ENCODE results near the gene HS6ST3. TPM values are rescaled to one million over a fixed set of nuclear protein-coding genes. Genes with fewer than 3 reads are reported as not detected.
"Not testable (repeated sequence)": the region's sequence is repeated elsewhere in the genome, so short reads cannot be mapped to it uniquely, and the experiment has no call there.

The HS6ST3 gene
- polyA plus RNA-seq, 1 donor = 0.23 TPM

DNA sequence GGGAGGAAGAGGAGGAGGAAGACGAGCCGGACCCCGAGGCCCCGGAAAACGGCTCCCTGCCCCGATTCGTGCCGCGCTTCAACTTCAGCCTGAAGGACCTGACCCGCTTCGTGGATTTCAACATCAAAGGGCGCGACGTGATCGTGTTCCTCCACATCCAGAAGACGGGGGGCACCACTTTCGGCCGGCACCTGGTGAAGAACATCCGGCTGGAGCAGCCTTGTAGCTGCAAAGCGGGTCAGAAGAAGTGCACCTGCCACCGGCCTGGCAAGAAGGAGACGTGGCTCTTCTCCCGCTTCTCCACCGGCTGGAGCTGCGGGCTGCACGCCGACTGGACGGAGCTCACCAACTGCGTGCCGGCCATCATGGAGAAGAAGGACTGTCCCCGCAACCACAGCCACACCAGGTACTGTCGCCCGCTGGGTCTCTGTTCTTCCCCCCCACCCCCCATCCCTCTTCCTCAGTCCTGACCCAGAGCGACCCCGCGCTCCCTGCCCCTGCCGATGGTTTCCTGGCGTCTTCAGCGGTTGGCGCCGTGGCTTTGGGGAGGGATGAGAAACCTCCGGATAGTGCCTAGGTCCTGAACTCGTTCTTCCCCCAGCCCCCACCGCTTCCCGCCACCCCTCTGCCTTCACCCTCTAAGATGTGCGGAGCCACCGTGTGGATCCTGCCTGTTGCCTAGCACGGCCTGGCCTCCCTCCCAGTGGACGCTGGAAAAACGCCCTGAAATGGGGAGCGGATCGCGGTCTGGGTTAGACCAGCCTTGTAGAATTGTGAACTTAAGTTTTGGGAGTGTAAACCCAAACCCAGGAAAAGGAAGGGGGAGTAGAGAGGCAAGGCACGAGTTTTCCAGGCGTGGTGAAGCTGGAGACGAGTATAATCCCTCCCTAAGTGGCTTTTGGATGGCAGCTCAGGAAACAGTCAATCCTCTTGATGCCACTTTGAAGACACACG lies 1.5 kb downstream of the HS6ST3 start:
- DNase-seq = no peak

DNA sequence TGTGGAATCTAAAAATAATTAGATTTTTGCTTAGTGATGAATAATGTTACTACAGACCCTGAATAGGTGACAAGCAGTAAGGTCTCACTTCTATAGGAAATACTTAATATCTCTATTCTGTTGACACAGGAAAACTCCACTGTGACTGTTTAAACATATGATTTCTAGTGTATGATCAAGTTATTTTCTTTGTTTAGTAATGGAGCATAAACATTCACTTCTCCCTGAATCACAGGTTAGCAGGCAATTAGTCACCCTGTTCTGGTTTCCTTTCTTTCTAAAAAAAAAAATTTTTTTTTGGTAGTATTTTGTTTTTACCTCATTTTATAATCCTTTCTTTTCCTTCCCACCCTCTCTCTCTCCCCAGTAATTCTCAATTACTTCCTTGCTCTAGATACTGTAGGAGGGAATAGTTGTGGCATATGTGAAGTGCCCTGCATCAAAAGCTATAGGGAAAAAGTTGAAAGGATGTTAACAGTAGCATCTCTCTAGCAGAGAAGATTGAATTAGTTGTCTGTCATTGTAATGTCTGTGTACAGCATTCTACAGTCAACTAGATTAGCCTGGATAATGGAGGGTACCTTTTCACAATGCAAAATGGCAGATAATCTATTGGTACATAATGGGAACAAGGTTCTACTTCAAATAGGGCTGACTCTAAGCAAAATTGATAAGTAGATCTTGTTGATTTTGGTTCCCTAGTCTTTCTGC lies 3.5 kb downstream of the HS6ST3 start:
- no peak for DNase-seq

DNA sequence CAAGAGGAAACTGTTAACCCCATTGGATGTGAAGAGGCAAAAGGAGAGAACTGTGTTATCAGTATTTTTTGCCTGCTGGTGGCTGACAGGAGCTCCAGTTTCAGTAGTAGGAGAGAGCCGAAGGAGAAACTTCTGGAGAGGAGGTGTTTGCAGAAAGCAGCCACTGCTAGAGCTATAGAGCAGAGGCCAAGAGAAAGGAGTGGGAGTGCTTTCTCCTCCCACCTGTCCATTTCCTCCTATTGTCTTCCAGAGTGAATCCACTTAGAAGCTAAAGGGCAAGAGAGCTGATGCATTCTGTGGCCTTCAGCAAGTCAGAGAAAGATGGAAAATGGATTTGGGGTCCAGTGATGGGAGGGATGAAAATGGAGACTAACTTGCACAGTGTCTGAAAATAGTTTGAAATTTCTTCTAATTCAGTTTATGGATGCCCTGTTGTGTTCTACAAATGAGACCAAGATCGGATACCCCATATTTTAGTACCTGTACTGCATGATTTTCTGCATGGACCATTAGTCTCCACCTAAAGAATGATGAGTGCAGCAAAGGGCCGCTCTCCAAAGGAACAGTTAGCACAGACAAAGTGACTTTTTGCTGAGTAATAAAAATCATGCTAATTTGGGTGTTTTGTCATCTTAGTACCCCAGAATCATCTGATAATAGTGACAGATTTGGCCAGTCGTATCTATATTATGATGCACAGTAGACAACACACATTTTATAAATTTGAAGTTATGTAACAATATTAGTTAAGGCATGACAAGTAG lies 10.7 kb downstream of the HS6ST3 start:
- DNase-seq = no peak

DNA sequence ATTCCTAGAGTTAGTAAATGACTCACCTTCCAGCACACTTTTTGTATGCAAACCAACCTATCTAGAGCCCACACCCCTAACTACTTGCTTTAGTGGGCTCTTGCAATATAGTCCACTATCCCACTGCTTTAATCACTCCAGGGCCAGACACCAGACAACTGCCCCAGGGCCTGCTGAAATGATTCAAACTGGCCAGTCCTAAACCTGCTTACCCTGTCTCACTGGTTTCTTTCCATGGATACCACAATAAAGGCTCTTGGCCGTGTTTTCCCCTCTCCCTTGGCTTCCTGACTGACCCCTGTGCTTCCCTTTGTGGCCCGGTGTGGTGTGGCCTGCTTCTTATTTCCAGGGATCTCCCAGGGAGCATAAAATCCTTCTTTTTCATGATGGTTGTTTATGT lies 14.6 kb downstream of the HS6ST3 start:
- DNase-seq = no peak

DNA sequence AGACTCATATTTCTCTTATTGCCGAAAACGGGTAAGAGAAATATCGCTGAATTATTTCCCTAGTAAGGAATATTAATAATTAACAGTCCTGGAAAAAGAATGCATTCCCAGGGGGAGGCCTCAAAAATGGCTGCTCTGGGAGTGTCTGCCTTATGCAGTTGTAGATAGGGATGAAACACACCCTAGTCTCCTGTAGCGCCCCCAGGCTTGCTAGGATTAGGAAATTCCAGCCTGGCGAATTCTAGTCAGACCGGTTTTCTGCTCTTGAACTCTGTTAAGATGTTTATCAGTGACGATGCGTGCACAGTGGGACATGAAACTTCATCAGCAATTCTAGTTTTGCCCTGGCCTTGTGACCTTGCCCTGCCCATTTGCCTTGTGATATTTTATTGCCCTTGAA lies 18.2 kb downstream of the HS6ST3 start:
- not testable (repeated sequence) for DNase-seq

DNA sequence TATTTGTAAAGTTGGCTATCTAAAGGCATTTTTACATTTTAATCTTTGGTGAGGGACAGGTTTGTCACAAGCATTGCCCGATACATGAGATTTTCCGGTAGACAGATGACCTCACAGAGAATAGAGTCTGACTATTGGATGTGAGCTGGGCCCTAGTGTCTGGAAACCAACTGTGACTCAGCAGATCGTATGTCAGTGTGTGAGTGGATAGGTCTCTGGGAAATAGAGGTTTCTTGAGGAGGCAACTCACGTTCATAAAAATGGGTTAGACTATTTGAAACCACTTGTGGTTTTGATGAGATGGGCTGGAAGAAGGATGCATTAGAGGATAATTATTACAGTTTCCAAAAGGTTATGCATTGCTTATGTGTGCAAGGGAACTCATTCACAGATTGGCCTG lies 19.2 kb downstream of the HS6ST3 start:
- DNase-seq = no peak

DNA sequence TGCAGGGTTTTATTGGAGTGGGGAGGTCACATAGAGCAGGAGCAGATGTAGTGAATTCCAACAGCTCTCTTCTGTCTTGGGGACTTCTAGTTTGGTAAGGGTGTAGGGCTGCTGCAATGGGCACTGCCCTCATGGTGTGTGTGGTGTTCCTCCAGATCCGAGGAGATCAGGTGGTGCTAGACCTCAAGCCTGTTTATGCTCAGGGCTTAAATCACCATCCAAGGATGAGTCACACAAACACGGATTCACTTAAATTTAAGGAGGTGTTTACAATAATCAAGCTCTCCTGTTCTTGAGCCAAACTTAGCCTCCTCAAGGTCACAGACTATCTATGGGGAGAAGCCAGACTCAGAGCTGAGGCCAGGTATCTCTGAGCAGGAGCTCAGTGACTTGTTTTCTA lies 23.0 kb downstream of the HS6ST3 start:
- DNase-seq = no peak

DNA sequence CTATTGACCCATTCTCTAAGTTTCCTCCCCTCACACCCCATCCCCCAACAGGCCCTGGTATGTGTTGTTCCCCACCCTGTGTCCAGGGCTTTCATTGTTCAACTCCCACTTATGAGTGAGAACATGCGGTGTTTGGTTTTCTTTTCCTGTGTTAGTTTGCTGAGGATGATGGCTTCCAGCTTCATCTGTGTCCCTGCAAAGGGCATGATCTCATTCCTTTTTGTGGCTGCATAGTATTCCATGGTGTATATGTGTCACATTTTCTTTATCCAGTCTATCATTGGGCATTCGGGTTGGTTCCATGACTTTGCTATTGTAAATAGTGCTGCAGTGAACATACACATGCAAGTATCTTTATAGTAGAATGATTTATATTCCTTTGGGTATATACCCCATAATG lies 25.5 kb downstream of the HS6ST3 start:
- DNase-seq = not testable (repeated sequence)

DNA sequence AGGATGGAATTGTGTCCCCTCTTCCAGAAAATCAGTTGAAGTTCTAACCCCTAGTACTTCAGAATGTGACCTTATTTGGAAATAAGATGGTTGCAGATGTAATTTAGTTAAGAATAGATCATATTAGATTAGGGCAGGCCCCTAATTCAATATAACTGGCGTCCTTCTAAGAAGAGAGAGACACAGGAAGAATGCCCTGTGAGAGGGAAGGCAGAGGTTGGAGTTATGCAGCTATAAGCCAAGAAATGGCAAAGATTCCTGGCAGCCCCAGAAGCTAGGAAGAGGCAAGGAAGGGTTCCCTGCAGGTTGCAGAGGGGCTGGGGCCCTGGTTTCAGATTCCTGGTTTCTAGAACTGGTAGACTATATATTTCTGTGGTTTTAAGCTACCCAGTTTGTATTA lies 30.0 kb downstream of the HS6ST3 start:
- DNase-seq = no peak

DNA sequence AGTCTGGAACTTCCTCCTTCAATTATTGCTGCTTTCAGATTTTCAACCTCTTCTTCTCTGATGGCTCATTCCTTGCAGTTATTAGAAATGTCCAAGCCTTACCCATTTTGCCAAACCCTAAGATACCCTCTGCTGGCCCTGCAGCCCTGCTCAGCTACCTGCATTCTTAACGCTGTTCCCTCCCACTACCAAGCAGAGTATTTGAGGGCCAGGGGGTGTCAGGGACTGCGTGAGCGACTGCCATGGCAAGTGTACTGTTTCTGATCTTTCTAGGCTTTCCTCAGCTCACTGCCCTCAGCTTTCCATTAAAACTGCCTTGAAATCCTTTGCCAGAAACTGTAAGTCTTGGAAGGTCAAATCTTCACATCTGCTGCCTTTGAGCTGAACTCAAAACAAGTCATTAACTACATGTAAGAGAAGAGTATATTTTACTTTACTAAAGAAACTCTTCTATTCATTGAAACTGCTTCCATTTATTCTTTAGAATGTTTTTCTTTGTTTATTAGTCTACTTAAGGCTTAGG lies 41.0 kb downstream of the HS6ST3 start:
- DNase-seq = no peak

DNA sequence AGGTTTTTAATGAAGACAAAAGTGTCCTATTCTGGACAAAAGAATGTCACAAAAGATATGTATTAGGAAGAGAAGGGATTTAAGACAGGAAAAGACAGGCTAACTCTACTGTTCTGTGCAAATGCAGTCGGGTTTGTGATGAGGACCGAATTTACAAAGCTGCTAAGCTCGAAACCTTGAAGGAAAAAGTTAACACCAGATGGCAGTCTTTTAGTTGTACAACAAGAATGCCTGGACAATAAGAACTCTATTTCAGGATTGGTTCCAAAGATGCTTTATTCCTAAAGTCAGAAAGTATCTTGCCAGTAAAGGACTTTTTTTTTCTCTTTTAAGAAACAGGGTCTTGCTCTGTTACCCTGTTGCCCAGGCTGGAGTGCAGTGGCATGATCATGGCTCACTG lies 51.1 kb downstream of the HS6ST3 start:
- no peak for DNase-seq

DNA sequence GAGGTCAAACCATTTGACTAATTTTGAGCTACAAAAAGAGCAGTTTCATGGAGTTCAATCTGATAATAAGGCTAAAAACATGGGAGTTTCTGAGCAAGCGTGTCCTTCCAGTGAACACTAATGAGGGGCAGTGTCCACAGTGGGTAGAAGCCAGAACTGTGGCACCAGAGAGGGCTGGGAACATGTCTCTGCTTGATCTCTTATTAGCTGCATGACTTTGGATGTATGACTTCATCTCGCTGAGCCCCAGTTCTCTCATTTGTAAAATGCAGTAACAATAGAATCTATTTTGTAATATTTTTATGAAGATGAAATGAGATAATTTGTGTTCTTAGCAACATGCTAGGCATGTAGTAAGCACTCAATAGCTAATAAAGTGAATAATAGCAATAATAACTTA lies 69.8 kb downstream of the HS6ST3 start:
- no peak for DNase-seq

DNA sequence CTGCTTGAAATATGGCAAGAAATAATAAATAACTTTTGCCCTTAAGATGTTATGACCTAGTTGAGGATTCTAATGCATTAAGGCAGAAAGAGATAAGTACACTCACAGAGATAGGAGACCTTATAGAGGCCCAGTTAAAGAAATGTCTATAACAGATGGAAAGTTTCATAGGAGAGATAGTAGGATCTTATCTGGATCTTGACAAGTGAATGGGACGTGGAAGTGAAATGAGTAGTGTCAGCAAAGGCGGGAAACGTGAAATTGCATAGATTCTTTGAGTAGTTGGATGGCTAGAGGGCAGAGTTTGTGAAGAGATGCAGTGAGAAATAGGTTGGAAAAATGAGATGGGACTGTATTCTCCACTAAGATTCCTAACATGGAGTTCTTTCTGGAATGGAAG lies 71.2 kb downstream of the HS6ST3 start:
- no peak for DNase-seq

DNA sequence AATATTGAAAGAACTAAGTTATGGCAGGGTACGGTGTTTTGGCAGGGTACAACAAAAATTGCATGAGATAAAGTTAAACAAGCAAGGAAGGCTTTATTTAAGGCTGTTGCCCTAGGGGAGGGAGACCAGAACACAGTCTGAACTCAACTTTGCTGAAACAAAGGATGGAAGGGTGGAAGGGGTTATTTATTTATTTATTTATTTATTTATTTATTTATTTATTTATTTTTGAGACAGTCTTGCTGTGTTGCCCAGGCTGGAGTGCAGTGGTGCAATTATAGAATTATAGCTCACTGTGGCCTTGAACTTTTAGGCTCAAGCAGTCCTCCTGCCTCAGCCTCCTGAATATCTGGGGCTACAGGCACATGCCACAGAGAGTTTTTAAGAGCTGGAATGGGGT lies 75.9 kb downstream of the HS6ST3 start:
- no peak for DNase-seq

DNA sequence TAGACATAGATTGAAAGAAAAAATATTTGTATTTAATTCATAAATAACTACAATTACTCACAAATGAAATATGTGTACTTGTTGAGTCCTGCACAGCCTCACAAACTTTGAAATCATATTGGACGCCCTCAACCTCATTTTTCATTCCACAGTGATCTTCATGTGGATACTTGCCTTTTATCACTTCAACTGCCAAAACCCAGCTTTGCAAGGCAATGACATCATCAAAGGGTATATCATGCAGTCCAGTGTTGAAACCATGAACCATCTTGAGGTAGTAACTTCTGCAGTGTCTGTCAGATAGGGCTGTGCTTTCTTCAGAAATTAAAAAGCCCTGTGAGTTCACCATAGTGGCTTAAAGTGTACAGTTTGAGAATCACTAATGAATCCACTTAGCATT lies 82.2 kb downstream of the HS6ST3 start:
- DNase-seq = no peak

DNA sequence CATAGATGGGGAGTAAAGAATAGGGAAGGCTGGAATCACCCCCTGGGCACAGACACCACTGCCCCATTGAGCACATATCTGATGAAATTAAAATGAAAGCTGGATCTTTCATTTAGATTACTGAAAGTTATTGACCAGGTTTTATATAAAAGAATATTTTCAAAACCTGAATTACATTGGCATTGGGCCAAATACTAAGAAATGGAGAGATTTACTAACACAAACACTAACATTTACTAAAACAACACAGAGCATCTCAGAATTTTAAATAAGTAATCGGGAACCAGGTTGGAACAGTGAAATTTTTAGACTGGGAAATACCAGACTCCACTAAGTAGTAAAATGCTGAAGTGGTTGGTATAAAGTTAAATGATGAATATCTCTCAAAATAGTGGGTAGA lies 88.9 kb downstream of the HS6ST3 start:
- no peak for DNase-seq

DNA sequence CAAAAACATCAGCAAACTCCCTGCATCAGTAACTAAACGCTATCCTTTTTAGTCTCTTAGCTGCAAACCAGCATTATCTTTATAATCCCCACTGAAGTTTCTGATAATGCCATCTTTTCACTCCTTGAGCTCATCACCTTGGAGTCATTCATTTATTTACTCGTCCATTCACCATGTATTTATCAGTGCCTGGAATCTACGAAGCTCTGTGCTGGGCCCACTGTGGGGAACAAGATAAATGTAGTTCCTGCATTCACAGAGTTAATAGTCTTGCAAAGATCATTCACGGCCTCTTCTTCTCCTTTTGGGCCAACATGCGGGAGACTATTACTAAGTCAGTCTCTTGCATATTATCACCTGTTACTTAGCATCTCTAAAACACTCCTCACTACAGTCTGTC lies 89.4 kb downstream of the HS6ST3 start:
- DNase-seq = no peak

DNA sequence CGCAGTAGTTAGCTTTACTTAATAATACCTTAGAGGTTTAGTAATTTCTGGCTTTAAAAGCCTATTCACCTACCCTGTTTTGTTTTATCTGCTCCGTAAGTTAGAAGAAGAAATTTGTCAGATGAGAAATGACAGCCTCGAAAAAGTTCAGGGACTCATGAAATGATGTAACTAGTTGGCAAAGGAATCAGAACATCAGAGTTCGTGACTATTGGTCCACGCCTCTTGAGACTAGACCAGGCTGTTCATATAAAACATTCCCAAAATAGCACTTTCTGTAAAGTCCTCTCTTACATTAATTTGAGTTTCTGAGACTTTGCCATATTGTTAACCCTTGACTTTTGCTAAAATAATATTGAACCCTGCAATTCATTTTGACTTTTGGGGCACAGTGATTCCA lies 92.0 kb downstream of the HS6ST3 start:
- DNase-seq = peak; percentile 2

DNA sequence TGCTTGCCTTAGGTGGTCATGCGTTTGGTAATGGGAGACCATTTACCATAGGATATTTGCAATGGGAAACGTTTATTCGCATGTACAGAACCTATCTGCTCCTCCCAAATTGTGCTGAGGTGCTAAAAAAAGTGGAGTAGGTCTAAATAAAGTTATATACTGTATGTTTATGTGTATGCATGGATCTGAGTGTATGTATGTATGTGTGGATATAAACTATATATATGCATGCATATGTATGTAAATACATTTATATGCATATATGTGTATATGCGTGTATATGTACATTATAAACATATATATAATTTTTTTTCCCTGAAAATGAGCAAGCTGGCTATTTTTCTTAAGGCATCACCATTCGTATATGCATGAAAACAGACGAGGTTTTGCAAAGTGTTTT lies 95.9 kb downstream of the HS6ST3 start:
- no peak for DNase-seq

DNA sequence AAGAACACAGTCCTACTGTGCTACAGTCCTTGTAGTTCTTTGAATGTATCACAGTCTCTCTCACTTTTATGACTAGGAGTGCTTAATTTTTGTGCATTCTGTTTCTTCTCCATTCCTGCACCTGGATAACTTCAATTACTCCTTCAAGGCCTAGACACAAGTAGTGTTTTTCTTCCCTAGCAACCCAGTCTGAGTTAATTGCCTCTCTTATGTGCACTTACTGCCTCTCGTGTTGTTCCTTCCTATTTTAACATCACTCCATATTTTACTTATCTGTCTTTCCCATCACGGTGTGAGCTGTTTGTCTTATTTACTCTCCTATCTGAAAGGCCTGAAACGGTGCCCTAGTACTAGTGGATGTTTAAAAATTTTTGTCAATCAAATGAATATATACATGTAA lies 101.5 kb downstream of the HS6ST3 start:
- no peak for DNase-seq

DNA sequence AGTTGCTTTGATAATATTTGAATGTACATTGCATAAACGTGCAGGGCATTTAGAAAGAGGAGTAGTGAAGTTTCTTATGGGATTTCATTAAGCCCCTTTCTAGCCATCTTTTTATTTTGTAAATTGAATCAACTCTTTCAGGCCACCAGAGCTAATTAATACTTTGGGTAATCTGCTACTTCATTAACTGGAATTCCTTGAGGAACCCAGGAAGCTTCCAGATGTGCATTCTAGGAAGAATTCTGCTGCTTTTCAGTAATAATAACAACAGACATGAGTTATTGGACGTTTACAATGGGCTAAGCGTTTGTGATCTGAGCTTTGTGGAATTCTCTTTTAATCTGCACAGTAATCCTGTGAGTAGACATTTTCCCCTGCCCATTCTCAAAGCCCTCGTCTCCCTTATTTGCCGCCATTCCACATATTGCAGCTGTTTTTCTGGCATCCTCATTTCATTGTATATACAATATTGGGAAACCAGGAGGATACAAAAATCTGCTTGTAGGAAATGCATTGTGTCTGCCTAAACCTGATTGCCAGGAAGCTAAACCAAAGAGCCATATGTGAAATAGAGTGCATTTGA lies 103.9 kb downstream of the HS6ST3 start:
- no peak for DNase-seq

DNA sequence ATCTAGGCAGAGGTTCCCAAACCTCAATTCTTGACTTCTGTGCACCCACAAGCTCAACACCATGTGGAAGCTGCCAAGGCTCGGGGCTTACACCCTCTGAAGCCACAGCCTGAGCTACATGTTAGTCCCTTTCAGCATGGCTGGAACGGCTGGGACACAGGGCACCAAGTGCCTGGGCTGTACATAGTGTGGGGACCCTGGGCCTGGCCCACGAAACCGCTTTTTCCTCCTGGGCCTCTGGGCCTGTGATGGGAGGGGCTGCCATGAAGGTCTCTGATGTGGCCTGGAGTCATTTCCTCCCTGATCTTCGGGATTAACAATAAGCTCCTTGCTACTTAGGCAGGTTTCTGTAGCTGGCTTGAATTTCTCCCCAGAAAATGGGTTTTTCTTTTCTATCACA lies 108.1 kb downstream of the HS6ST3 start:
- DNase-seq = no peak

DNA sequence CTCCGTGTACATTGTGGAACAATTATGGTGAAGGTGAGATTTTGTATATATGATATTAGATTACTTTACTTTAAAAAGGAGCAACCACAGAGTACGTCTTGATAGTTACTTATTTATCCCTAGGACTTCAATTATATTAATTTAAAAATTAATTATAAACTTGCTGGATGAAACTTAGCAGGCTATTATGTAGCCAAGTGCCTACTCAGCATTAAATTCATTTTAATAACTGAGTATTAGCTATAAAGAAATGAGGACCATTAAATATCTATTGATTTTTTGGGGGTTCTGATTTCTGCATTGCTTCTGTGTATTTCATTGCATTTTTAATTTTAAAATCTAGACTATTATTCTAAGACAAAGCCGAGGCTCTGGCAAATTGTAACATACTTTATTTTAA lies 109.4 kb downstream of the HS6ST3 start:
- DNase-seq = no peak

Data from hindlimb muscle (tissue), 1 donor.